Skin of body (tissue), 2 donors: ENCODE results near the gene G6PD. TPM values are rescaled to one million over a fixed set of nuclear protein-coding genes. Genes with fewer than 3 reads are reported as not detected.
"Not testable (repeated sequence)": the region's sequence is repeated elsewhere in the genome, so short reads cannot be mapped to it uniquely, and the experiment has no call there.

ENCODE experiments used
- DNase-seq: peaks from one replicate; lab custom pipeline; 2025; lab: John Stamatoyannopoulos, UW
- total RNA-seq: library from RNA; depleted of rRNA; stranded (reverse); fragments of >200 nt; gene quantifications from one replicate; pipeline ENCODE4 v1.2.3, GENCODE V29; 2014

G6PD gene
- total RNA-seq, 1 donor from 2014 or later, result 19.5 TPM

- no peak for DNase-seq
Observed at GRCh38 chrX:154515090-154515965, 31.3 kb downstream of the G6PD start.

GRCh38 chrX:154513716-154514115, 32.9 kb downstream of the G6PD start:
- no peak for DNase-seq

- no peak for DNase-seq
Observed at GRCh38 chrX:154512879-154513553, 33.6 kb downstream of the G6PD start.

DNA sequence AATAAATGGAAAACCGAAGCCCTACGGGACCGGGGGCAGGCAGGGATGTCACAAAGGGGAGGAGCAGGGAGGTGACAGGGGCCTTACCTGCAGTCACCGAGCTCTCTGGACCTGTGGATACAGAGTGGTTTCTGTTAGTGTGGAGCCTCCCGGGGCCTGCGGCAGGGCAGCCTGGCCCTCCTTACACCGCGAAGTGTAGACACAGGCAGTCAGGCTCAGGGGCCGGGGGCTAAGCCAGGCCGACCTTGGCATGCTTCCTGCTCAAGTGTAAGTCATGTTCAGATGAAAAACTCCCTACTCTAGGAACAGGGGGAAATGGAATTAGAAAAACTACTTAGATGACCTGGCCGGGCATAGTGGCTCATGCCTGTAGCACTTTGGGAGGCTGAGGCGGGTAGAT, 34.9 kb downstream of the G6PD start:
- DNase-seq, result no peak

DNA sequence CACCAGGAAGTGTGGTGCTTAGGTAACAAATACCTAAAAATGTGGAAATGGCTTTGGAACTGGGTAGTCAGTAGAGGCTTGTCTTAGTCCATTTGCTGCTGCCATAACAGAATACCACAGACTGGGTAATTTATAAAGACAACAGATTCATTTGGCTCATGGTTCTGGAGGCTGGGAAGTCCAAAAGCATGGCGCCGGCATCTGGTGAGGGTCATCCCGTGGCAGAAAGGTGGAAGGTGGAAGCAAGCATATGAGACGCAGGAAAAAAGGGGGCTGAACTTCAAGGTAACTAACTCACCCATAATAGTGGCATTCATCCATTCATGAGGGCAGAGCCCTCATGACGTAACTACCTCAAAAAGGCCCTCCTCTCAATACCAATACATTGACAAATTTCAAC, 37.2 kb downstream of the G6PD start:
- no peak for DNase-seq

DNA sequence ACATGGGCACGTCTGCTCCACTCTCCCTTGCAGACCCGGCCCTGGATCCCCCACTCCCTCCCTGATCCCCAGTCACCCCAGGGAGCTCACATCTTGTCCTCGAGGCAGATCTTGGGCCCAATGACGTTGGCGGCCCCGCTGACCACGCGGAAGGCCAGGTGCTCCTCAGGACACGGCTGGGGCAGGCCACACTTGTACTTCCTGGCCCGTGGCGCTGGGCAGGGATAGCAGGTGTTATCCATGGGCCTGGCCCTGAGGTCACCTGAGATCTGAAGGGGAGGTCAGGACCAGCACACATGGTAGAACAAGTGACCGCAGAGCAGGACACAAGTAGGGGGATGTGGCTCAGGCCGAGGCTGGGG, 38.3 kb downstream of the G6PD start:
- DNase-seq, result no peak

DNA sequence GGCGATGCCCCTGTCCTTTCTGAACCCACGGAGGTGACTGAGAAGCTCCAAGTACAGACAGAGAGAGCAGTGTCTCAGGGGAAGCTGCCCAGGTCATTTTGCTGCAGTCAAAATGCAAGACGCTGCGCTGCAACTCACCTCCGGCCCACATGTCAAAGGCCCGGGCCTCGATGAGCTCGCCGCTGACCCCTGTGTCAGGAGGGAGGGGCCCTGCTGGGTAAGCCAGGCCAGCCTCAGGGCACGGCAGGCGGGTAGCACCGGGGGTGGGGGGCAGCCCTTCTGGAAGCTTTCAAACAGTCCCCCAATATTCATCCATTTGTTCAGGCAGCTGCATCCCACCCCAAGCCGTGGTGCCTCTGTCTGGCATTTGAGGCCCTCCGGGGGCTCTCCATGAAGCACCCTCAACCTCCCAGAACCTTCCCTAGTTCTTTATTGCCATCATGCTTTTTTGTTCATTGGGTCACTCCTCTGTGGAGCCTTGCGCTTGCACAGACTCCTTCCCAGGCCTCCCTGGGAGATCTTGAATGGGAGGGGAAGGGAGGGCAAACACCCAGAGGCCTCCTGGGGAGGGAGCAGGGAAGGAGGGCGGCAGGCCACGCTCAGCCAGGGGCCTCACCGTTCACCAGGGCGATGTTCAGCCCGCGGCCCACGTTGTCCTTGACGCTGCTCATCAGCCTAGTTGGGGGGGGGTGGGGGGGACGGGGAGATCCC, 38.8 kb downstream of the G6PD start:
- DNase-seq, result no peak

GRCh38 chrX:154506483-154507332, 39.9 kb downstream of the G6PD start:
- no peak for DNase-seq

- DNase-seq, result no peak
Observed at GRCh38 chrX:154505734-154506133, 40.9 kb downstream of the G6PD start.

- no peak for DNase-seq
Observed at GRCh38 chrX:154502989-154503388, 43.7 kb downstream of the G6PD start.

DNA sequence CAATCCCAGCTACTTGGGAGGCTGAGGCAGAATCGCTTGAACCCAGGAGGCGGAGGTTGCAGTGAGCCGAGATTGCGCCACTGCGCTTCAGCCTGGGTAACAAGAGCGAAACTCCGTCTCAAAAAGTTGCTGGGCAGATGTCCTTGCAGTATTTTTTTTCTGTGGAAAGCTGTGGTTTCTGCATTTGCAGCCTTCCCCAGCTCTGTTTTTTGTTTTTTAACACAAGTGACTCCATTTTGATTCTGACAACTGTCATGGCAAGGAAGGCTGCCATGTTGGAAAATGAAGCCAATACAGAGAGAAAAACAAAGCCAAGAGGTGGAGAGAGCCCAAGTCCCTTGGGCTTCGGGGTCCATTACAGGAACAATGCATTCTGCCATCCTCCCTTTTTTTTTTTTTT, 44.5 kb downstream of the G6PD start:
- no peak for DNase-seq

DNA sequence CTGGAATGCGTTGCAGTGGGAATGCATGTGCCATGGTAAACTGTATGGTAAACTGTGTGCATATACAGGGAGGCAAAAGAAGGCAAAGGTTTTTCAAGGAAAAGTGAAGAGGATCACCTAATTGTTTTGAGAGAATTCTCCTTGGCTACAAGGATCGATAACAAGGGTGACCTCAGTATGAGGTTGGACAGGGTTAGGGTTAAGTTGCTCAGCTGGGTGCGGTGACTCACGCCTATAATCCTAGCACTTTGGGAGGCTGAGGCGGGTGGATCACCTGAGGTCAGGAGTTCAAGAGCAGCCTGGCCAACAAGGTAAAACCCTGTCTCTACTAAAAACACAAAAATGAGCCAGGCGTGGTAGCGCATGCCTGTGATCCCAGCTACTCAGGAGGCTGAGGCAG, 45.2 kb downstream of the G6PD start:
- not testable (repeated sequence) for DNase-seq

DNA sequence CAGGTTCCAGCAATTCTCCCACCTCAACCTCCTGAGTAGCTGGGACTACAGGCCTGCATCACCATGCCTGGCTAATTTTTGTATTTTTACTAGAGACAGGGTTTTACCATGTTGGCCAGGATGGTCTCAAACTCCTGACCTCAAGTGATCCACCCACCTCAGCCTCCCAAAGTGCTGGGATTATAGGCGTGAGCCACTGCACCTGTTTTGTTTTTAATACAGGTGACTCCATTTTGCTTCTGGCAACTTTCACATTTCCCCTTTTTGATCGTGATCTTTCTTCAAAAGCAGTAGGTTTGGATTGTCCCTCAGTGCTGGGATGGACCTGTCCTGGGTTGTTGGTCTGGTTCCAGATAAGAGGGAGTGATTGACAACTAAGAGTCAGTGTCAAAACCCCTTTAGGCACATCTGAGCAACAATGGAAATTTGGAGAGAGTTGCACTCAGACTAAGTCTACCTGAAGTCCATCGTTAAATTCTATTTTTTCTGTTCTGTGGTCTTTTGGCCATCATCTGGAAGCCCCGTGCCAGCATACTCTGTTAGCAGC, 50.0 kb downstream of the G6PD start:
- DNase-seq, result not testable (repeated sequence)

- no peak for DNase-seq
Observed at GRCh38 chrX:154495472-154495922, 51.1 kb downstream of the G6PD start.

DNA sequence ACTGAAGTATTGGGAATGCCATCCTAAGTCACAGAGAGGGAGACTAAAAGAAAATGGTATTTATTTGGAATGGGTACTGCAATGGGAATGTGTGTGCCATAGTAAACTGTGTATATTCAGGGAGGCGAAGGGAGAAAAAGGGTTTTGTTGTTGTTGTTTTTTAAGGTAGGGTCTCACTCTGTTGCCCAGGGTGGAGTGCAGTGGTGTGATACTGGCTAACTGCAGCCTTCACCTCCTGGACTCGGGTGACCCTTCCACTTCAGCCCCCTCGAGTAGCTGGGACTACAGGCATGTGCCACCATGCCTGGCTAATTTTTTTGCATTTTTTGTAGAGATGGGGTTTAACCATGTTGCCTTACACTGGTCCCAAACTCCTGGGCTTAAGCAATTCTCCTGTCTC, 51.9 kb downstream of the G6PD start:
- DNase-seq, result no peak

DNA sequence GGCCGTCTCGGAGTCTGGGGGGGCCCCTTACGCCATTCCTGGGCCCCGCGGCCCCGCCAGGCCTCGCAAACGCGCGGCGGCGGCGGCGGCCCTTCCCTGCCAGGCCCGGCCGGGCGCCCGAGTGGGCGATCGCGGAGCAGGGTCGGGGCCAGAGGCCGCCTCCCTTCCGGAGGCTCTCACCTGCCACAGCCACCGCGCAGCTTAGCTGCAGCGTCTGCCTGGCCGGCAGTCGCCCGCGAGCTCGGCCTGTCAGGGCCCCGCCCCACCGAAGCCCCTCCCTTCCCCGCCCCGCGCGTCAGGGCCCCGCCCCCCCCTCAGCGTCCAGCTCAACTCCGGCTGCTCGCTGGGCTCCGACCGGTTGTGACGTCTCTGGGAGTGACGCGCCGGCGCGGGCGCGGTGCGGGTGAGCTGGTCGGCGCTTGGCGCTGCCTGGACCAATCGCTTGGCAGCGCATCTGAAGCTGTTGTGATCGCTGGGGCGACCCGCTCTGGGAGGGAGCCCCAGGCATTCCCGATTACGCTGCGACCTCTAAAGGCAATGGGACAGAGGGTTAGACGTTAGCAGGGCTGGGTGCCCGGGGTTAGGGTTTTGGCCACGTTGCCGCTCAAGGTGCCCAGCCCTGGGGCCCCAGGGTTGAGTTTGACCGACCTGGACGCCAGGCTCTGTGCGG, 56.1 kb downstream of the G6PD start, which contains the start of gene SLC10A3:
Gene SLC10A3, minus strand, starts transcription at position 216 of the 670 bp plus-strand sequence. CDS start 1,689 bp downstream, outside the sequence.
- DNase-seq, result peak; percentile 82

- no peak for DNase-seq
Observed at GRCh38 chrX:154490021-154490413, 56.6 kb downstream of the G6PD start.

GRCh38 chrX:154489182-154489581, 57.5 kb downstream of the G6PD start:
- DNase-seq, result no peak

DNA sequence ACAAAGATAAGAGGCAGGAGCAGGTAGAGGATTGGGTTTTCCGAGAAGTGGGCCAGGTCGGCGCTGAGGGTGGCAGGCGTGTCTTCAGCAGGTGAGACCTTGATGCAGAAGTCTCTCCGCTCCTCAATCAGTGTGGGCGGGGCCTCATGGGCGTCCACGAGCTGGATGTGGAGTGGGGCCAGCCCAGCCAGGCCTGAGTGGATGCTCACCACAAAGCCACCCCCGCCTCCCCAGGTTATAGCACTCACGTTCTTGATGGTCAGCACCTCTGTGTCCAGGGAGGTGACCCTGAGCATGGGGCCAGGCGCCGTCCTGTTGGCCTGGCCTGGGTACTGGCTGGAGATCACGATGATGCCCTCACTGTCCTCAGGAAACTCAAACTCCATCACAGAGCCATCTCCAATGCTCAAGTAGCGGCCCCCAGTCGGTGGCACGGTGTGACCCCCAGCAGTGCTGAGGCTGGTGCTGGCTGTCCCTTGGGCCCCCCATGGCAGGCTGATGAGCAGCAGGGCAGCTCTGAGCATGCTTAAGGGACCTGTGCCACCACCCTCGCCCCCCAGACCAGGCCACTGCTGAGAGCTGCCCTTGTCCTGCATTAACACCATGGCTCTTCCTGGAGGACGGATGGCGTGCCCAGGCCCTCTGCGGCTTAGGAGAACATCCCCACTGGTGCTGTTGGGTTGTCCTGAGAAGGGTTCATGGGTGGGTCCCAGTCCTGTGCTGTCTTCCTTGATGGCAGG, 58.1 kb downstream of the G6PD start:
- no peak for DNase-seq
